HEK293 (cell line): ENCODE measurements around the gene ACVR2A.

ENCODE experiments used
- CTCF ChIA-PET: fragments of 350-600 bp; formaldehyde crosslinking; extraction: SDS; loops from one replicate; lab custom pipeline; 2021; ENCODE audit warnings: antibody characterized with exemption; lab: Yijun Ruan, JAX
- POLR2A ChIA-PET: fragments of 300-600 bp; formaldehyde crosslinking; extraction: SDS; loops from one replicate; lab custom pipeline; 2020; ENCODE audit warnings: antibody characterized with exemption, inconsistent platforms; lab: Yijun Ruan, JAX
- H3K27ac ChIP-seq: fragments of 200-500 bp; sonication (Bioruptor generic); 2 replicates; pipeline ENCODE4 v1.5.1; 2014; ENCODE audit warnings: low read depth, low read length, control low read depth, inconsistent platforms; ENCODE audit errors: extremely low read depth
- H3K36me3 ChIP-seq, 2 experiments: fragments of 200-500 bp in 1 of 2; sonication (Bioruptor generic) in 1 of 2; 1 replicate in 1 of 2; 2 replicates in 1 of 2; pipeline ENCODE4 v1.5.1; 2014 to 2017; ENCODE audit warnings: inconsistent platforms in 2 of 2, low read length in 2 of 2; ENCODE audit not compliant: control insufficient read depth in 2 of 2, insufficient read depth in 1 of 2
- H3K4me1 ChIP-seq: fragments of 200-500 bp; sonication (Bioruptor generic); 2 replicates; pipeline ENCODE4 v1.5.1; 2014; ENCODE audit warnings: mild to moderate bottlenecking, low read length, inconsistent platforms; ENCODE audit not compliant: control insufficient read depth, insufficient read depth
- H3K4me3 ChIP-seq: 2 replicates; pipeline ENCODE4 v1.5.1; 2011; ENCODE audit warnings: low read depth, mild to moderate bottlenecking, control low read depth, low read length, moderate library complexity
- H3K9me3 ChIP-seq: fragments of 200-500 bp; sonication (Bioruptor generic); 2 replicates; pipeline ENCODE4 v1.5.1; 2014; ENCODE audit warnings: low read depth, low read length, inconsistent platforms; ENCODE audit not compliant: control insufficient read depth, insufficient read depth
- OSR2 ChIP-seq: fragments of 450-650 bp; formaldehyde crosslinking; IDR thresholded peaks from 2 replicates; pipeline ENCODE4 v1.5.1; 2016; ENCODE audit warnings: missing biosample characterization, missing genetic modification characterization
- PRDM4 ChIP-seq: fragments of 450-650 bp; formaldehyde crosslinking; IDR thresholded peaks from 2 replicates; pipeline ENCODE4 v1.5.1; 2017; ENCODE audit warnings: missing biosample characterization, missing genetic modification characterization
- SP2 ChIP-seq: fragments of 450-650 bp; formaldehyde crosslinking; IDR thresholded peaks from 2 replicates; pipeline ENCODE4 v1.5.1; 2016; ENCODE audit warnings: missing biosample characterization, missing genetic modification characterization
- ZBTB17 ChIP-seq: fragments of 450-650 bp; formaldehyde crosslinking; IDR thresholded peaks from 2 replicates; pipeline ENCODE4 v1.5.1; 2016; ENCODE audit warnings: missing biosample characterization, missing genetic modification characterization
- ZBTB20 ChIP-seq: fragments of 450-650 bp; formaldehyde crosslinking; IDR thresholded peaks from 2 replicates; pipeline ENCODE4 v1.5.1; 2016; ENCODE audit warnings: missing biosample characterization, missing genetic modification characterization
- ZNF2 ChIP-seq: fragments of 450-650 bp; formaldehyde crosslinking; IDR thresholded peaks from 2 replicates; pipeline ENCODE4 v1.5.1; 2016; ENCODE audit warnings: missing biosample characterization, missing genetic modification characterization
- ZNF202 ChIP-seq: fragments of 450-650 bp; formaldehyde crosslinking; IDR thresholded peaks from 2 replicates; pipeline ENCODE4 v1.5.1; 2016; ENCODE audit warnings: missing biosample characterization, missing genetic modification characterization, borderline replicate concordance
- ZNF513 ChIP-seq: fragments of 450-650 bp; IDR thresholded peaks from 2 replicates; pipeline ENCODE4 v1.5.1; 2018; ENCODE audit warnings: missing biosample characterization, missing genetic modification characterization
- ZNF514 ChIP-seq: fragments of 450-650 bp; formaldehyde crosslinking; IDR thresholded peaks from 2 replicates; pipeline ENCODE4 v1.5.1; 2016; ENCODE audit warnings: missing biosample characterization, missing genetic modification characterization
- ZNF585B ChIP-seq: fragments of 450-650 bp; formaldehyde crosslinking; IDR thresholded peaks from 2 replicates; pipeline ENCODE4 v1.5.1; 2016; ENCODE audit warnings: missing biosample characterization, missing genetic modification characterization
- ZNF600 ChIP-seq: fragments of 450-650 bp; formaldehyde crosslinking; IDR thresholded peaks from 2 replicates; pipeline ENCODE4 v1.5.1; 2016; ENCODE audit warnings: missing biosample characterization, missing genetic modification characterization
- ZNF658 ChIP-seq: fragments of 450-650 bp; formaldehyde crosslinking; IDR thresholded peaks from 2 replicates; pipeline ENCODE4; 2016; ENCODE audit warnings: missing biosample characterization, missing genetic modification characterization
- ZNF843 ChIP-seq: fragments of 450-650 bp; formaldehyde crosslinking; IDR thresholded peaks from 2 replicates; pipeline ENCODE4 v1.5.1; 2016; ENCODE audit warnings: missing biosample characterization, missing genetic modification characterization
- ZSCAN16 ChIP-seq: fragments of 450-650 bp; formaldehyde crosslinking; IDR thresholded peaks from 2 replicates; pipeline ENCODE4 v1.5.1; 2016; ENCODE audit warnings: missing biosample characterization, missing genetic modification characterization

Gene ACVR2A

GRCh38 chr2:147843864-147844696 is 749 bp upstream of the ACVR2A start (continued):
- no peak for TF ChIP-seq ZNF2 (tag by site-specific recombination)
- peak; percentile 52 for TF ChIP-seq SP2 (tag by site-specific recombination)

DNA sequence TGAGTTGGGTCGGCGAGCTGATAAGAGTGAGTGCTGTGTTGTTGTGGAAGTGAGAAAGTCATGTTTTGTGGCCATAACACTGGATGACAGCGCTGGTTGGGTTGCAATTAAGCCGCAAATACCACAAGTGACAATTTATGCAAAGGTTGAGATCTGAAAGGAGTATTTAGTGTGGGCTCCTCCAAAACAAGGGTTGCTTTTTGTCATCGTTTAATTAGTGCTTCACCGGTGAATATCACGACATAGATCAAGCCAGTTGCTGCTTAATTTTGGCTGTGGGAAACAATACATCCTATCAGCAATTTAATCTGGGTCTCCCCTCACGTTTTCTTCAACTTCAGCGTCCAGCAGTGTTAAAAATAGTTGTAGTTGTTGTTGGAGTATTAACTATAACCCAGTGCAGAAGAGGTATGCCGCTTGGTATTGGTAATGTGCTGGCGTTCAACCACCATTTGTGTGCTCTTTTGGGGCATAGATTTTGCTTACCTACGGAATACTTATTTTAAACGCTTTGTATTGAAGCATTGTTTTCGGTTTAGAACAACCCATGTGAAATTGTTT is 662 bp downstream of the ACVR2A start:
- H3K36me3 ChIP-seq, result no peaks in the 10 kb centered on the region
- H3K4me3 ChIP-seq, result peak overlapping the region; percentile 68
- CTCF ChIA-PET, result interaction anchor here (1.3 kb wide), 1 partner anchor 65 kb away, joined by 5 read pairs; no protein-coding TSS in a partner anchor
- H3K9me3 ChIP-seq, result no peaks in the 10 kb centered on the region
- POLR2A ChIA-PET, result interaction anchor here (0.6 to 0.7 kb wide), 2 partner anchors 39 to 541 kb away, joined by 3 to 5 read pairs; no protein-coding TSS in a partner anchor
- TF ChIP-seq ZNF585B (tag by site-specific recombination) (no peak), ZNF843 (tag by site-specific recombination) (no peak), ZNF600 (peak; percentile 52; the same call in 1 of the 2 replicates)
- peaks cover 24% of the 10 kb centered on the region for H3K4me1 ChIP-seq
- peak overlapping the region; percentile 38; the same call in 1 of the 2 replicates for H3K27ac ChIP-seq

- Histone ChIP-seq H3K4me3 (peak overlapping the region; percentile 68), H3K36me3 (no peaks in the 10 kb centered on the region), H3K9me3 (no peaks in the 10 kb centered on the region), H3K27ac (no peak overlapping the region), H3K4me1 (peaks cover 24% of the 10 kb centered on the region)
- CTCF ChIA-PET, result interaction anchor here (0.6 to 1.3 kb wide), 2 partner anchors 64 to 573 kb away, joined by 3 to 5 read pairs; no protein-coding TSS in a partner anchor
- TF ChIP-seq PRDM4 (tag by site-specific recombination), result no peak
- TF ChIP-seq ZBTB20 (tag by site-specific recombination), result 0 out of 2 replicates have a peak, but pooled peaks have one; percentile 22
- TF ChIP-seq ZNF514 (tag by site-specific recombination), result no peak
- TF ChIP-seq ZNF513 (tag by site-specific recombination), result no peak
- no peak for TF ChIP-seq ZNF202
- TF ChIP-seq ZBTB17 (tag by site-specific recombination), result peak; percentile 15; the same call in 1 of the 2 replicates
- TF ChIP-seq ZNF658 (tag by site-specific recombination), result no peak
- TF ChIP-seq OSR2 (tag by site-specific recombination), result no peak
- TF ChIP-seq ZSCAN16 (tag by site-specific recombination), result no peak
- POLR2A ChIA-PET, result no interaction called here
These were observed 1.7 kb downstream of the ACVR2A start for GRCh38 chr2:147846412-147847081.
